Right renal pelvis (tissue), 4 donors: ENCODE results near the gene CHEK2. TPM values are rescaled to one million over a fixed set of nuclear protein-coding genes. Genes with fewer than 3 reads are reported as not detected.
A peak's percentile ranks its signal among the peaks of the same experiment; 100 is the strongest.
"Not testable (repeated sequence)": the region's sequence is repeated elsewhere in the genome, so short reads cannot be mapped to it uniquely, and the experiment has no call there.

Experiments
- DNase-seq, 4 donors: peaks; one replicate each; pipeline ENCODE4 v3.0.0-alpha.2; 2013; ENCODE audit warnings: low read depth in 4 of 4, low spot score in 3 of 4, missing footprints in 1 of 4
- polyA plus RNA-seq, 4 donors: library from polyadenylated mRNA; unstranded; fragments of 120-200 nt; gene quantifications; one replicate each; pipeline ENCODE4 v1.2.1, GENCODE V29; 2013; ENCODE audit not compliant: insufficient read length in 4 of 4

The CHEK2 gene
- polyA plus RNA-seq, 4 donors = 14.5 to 17.3 (median 15.9) TPM

DNA sequence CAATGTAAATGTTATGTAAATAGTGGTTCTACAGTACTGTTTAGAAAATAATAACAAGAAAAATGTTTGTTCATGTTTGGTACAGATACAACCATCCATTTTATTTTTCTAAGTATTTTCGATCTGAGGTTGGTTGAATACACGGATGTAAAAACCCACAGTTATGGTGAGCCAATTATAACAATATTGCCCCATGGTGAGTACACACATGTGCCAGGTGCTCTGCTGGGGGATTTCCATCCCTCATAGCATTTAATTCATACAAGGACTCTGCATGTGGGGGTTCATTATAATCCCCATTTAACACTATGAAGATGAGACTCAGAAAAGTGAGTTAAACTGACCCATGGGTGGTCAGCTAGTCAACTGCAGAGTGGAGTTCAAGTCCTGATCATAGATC lies 38.7 kb downstream of the CHEK2 start:
- no peak for DNase-seq

DNA sequence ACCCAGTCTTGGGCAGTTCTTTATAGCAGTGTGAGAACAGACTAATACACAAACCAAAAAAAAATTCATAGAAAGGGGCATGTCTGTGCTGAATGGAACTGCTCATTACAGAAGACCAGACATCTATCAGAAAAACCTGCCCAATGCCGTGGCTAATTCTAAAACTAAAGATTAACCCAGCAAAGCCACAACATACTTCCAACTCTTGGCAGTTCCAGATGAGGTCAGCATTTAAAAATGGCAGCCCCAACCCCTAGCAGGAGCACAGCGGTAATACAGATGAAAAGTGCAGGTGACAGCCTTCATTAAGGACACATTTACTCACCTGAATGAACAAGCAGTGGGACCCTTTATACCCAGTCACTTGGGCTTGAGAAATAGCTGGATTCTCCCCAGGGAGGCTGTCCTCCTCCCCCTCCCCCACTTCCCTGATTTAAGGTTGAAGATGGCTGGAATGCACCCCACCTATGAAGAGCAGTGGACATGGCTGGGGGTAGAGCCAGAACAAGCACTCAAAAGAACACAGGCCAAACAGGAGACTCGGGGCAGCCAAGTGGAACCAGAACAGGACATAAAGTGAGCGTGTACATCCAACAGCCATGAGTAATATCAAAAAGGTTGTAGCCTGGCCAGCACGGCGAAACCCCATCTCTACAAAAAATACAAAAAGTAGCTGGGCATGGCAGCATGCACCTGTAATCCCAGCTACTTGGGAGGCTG lies 48.4 kb downstream of the CHEK2 start:
- DNase-seq = not testable (repeated sequence)

DNA sequence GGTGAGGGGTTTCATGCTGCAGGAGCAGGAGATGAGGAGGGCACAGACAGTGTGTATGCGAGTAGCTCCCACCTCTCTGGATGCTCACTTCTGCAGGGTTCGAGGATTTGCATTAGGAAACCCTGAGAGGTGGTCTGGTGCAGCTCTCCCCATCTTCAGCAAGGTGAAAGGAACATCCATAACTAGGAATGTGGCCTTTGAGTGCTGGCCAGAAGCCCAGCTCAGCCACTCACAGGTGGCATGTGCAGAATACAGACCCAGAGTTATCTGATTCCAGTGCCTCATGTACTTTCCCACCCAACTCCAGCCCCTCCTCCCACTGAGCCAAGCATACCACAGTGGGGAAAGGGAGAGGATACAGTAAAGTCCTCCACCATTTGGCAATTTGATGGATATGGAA lies 51.8 kb downstream of the CHEK2 start:
- DNase-seq = not testable (repeated sequence)

DNA sequence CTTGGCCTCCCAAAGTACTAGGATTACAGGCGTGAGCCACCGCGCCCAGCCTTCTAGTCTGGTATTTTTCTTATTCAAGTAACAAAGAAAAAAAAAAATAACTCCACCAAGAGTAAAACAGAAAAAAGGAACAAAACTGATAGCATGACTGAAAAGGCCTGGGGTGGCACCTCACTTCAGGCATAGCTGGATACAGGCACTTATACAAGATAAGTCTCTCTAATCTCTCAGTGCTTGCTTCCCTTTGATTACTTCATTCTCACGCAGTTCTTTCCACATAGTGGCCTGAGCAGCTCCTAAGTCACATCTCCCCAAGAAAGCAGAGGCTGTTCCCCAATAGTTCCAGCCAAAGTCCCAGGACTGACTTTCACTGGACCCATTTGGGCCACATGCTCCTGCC lies 58.7 kb downstream of the CHEK2 start:
- not testable (repeated sequence) for DNase-seq

DNA sequence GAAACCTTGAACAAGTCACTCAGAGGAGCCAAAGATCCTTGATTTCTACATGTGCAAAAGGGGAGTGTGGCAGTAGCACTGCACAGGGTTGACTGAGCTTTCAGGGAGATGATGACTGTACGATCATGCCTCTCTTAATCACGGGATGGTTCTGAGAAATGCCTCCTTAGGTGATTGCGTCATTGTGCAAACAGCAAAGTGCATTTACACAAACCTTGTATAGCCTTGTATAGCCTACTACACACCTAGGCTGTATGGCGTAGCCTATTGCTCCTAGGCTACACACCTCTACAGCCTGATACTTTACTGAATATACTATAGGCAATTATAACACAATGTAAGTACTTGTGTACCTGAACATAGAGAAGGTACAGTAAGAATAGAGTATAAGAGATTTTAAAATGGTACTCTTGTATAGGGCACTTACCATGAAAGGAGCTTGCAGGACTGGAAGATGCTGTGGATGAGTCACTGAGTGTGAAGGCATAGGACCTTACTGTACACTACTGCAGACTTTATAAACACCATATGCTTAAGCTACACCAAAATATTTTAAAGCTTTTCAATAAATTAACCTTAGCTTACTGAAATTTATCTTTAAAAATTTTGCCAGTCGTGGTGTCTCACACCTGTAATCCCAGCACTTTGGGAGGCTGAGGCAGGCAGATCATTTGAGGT lies 60.7 kb downstream of the CHEK2 start:
- DNase-seq = not testable (repeated sequence)

DNA sequence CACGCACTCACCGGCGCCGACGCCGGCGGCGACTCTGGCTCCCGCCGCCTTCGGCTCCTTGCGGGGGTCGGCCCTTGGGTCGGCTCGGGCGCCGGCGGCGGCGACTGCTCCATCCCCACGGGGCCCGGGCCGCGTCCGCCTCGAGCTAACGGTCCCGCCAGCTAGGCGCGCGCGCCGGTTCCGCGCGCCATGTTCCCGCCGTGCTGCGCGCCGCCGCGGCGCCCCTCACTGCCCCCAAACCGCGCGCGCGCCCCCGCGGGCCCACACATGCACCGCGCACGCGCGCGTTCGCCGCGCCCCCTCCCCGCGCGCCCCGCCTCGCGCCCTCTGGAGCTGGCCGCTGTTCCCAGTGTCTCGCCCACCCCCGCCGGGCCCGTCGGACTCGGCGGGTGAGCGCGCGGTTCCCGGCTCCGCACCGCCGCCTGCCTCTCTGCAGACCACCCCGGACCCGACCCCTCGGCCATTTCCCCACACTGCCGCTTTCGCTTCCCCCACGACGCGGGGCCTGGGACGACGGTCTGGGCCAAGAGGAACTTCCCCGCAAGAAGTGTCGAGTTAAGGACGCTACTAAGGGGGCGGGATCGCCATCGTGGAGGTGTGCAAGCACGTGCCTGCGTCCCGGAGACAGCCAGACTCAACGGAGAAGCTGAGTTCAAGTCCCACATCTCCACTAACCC lies 61.9 kb downstream of the CHEK2 start, which contains the start of gene TTC28:
Gene TTC28 (minus strand): TSS at position 230 of the 677 bp plus-strand sequence. CDS start 117 bp downstream, at position 113.
- DNase-seq = peak; percentile 71 to 82 (median 72)

DNA sequence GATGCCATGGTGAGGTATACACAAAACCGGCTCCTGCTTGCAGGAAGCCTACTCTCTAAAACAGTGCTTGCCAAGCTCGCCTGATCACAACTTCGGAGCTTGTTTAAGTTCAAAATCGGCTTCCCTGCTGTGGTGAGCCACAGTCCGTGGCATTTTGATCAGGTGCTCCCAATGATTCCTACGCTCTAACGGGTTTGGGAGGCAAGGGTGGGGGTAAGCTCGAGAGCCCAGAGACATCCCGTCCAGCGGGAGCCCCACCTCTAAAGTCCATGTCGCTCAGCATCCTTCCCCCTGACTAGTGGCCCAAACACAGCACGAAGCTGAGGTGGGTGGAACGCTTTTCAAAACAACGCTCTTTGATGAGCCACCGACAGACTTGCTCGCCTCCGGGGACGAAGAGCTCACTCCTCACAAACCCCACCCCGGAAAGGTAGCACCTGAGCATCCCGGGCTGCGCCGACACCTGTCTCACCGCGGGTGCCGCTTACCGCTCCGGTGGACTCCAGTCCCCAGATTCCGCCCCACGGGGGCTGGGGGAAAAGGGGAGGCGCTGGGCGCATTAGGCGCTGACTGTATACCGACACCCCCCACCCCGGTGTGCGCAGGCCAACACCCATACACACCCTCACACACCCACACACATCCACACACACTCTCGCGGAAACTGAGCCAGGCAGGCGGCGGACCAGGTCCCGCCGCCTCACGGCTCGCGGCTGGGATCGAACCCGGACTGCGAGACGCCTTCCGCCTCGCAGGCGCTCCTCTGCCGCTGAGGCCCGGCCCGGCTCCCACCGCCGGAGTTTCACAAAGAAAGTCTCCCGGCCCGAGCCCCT lies 62.6 kb downstream of the CHEK2 start:
- not testable (repeated sequence) for DNase-seq

DNA sequence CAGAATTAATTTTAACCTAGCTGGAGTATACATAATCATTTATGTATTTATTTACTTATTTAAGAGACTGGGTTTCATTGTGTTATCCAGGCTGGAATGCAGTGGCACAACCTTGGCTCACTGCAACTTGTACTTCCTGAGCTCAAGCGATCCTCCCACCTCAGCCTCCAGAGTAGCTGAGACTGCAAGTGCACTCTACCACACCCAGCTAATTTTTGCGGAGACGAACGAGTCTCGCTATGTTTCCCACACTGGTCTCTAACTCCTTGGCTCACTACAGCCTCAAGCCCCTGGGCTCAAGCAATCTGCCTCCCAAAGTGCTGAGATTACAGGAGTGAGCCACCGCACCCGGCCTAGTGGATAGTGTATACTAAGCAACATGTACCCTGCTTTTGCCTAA lies 63.5 kb downstream of the CHEK2 start:
- not testable (repeated sequence) for DNase-seq

DNA sequence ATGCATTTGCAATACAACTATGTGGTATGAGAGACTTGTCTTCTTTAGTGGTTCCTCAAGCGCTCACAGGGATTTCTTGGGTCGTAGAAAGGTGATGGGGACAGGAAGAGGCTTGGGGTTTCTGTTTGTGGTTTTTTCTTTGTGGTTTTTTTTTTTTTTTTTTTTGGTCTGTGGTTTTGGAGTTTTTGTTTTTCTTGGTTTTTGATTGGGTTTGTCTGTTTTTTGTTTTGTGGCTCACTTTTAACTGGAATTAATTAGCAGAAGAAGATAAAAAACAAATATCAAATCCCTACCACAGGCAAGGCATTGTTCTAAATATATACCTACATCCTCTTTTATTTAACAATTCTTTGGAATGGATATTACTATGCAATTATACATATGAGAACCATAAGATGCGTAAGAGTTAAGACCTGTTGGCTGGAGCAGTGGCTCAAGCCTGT lies 67.5 kb downstream of the CHEK2 start:
- no peak for DNase-seq

DNA sequence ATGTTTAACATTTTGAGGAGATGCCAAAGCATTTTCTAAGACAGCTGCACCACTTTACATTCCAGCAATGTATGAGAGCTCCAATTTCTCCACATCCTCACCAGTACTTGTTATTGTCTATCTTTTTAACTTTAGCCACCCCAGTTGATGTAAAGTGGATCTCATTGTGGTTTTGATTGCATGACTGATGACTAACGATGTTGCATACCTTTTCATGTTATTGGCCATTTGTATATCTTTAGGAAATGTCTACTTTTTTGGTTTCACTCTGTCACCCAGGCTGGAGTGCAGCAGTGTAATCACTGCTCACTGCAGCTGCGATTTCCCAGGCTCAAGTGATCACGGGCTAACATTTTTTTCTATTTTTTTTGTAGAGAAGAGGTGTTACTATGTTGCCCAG lies 70.9 kb downstream of the CHEK2 start:
- DNase-seq = no peak

DNA sequence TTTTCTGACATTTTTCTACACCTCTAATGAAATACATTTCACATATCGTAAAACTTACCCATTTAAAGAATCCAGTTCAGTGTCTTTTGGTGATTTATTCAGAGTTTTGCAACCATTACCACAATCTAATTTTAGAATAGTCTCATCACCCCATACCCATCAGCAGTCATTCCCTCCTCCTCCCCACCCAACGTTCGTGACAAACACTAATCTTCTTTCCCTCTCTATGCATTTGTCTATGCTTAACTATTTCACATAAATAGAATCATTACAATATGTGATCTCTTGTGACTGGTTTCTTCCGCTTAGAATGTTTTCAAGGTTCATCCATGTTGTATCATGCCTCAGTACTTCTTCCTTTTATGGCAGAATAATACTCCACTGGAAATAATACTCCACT lies 71.5 kb downstream of the CHEK2 start:
- DNase-seq = no peak

DNA sequence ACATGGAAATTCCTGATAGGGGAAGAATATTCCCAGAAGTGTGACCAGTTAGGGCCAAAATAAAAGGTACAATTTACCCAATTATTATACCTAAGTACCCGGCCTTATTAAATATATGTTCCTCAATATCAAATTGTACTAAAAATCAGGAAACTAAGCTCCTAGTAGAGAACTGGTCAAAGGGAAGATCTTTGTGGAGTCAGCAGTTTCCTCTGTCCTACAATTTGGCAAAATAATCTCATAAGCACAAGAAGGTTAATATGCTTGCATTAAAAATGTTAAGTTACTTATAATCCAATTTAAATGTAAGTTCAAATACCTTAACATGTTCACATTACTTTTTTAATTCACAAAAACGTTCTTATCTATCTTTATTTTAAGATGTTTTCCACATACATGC lies 72.2 kb downstream of the CHEK2 start:
- no peak for DNase-seq

DNA sequence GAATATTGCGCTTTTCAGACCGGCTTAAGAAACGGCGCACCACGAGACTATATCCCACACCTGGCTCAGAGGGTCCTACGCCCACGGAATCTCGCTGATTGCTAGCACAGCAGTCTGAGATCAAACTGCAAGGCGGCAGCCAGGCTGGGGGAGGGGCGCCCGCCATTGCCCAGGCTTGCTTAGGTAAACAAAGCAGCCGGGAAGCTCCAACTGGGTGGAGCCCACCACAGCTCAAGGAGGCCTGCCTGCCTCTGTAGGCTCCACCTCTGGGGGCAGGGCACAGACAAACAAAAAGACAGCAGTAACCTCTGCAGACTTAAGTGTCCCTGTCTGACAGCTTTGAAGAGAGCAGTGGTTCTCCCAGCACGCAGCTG lies 78.1 kb downstream of the CHEK2 start:
- DNase-seq = not testable (repeated sequence)

DNA sequence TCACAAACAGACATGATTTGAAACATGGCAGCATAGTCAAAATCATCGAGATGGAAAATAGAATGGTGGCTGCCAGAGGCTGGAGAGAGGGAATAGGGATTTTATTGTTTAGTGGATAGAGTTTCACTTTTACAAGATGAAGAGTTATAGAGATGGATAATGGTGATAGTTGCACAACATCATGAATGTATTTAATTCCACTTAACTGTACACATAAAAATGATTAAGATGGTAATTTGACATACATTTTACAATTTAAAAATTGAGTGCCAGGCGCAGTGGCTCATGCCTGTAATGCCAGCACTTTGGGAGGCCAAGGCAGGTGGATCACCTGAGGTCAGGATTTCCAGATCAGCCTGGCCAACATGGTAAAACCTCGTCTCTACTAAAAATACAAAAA lies 83.2 kb downstream of the CHEK2 start:
- DNase-seq = no peak

DNA sequence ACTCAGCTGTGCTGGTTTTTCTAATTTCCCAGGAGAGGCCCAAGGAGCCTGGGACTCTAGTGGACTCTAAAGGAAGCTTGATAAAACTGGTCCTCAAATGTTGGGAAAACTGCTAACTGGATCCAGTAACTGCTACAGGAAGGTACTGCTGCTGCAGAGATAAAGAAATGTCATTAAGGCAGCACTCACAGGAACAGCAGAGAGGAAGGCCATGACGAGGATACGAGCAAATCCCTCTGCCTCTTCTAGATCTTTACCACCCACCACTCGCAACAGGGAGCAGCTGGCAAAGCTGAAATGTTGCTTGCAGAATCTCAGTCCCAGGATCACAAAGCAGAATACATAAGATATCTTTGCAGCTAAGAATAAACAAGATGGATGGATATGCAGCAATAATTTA lies 85.4 kb downstream of the CHEK2 start:
- DNase-seq = no peak

DNA sequence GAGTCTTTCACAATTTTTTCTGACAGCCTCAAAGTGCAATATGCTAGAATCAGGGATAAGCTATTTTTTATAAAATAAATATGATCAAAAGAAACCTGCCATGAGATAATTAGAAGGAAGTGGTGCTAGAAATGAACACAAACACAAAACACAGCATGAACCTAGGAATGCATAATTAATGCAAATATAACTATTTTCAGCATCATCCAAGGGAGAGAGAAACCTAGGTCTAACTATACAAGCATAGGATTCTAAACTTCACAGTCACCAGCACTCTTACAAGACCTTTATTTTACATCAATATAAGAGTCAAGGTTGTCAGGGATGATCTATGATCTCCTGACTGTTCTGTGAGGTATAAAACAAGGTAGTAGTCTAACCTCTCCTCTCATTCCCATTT lies 91.2 kb downstream of the CHEK2 start:
- DNase-seq = no peak

DNA sequence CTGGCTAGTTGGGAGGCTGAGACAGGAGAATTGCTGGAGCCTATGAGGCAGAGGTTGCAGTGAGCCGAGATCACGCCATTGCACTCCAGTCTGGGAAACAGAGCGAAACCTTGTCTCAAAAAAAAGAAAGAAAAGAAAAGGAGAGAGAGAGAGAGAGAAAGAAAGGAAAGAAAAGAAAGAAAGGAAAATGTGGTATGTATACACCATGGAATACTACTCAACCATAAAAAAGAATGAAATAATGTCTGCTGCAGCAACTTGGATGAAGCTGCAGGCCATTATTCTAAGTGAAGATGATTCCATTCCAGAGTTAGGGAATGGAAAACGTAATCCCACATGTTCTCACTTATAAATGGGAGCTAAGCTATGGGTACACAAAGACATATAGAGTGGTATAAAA lies 92.8 kb downstream of the CHEK2 start:
- DNase-seq = no peak

DNA sequence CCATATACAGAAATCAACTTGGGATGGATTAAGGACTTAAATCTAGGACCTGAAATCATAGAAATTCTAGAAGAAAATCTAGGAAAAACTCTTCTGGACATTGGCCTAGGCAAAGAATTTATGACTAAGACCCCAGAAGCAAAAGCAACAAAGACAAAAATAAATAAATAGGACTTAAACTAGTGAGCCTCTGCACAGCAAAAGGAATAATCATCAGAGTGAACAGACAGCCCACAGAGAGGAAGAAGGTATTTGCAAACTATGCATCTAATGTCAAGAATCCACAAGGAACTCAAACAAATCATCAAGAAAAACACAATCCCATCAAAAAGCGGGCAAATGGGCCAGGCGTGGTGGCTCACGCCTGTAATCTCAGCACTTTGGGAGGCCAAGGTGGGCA lies 94.4 kb downstream of the CHEK2 start:
- DNase-seq = no peak

DNA sequence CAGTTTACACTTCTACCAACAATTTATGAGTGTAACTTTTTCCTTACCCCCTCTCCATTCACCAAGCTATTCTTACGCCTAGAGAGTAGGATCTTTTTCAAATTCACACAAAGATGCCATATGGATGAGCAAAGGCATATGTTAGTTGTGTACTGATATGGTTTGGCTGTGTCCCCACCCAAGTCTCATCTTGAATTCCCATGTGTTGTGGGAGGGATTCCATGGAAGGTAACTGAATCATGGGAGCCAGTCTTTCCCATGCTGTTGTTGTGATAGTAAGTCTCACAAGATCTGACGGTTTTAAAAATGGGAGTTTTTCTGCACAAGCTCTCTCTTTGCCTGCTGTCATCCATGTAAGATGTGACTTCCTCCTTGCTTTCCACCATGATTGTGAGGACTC lies 102.3 kb downstream of the CHEK2 start:
- no peak for DNase-seq
